SIG-M5 treated with dmso at 0.1 percent for 504 hours (cell line): ENCODE results near the gene FXYD2.

Source experiments
- DNase-seq: peaks from one replicate; lab custom pipeline; 2025; ENCODE audit not compliant: unreplicated experiment; lab: John Stamatoyannopoulos, UW

FXYD2 gene

GRCh38 chr11:117805045-117805444 is 19.5 kb downstream of the FXYD2 start:
- DNase-seq = peak; percentile 23

GRCh38 chr11:117803896-117804295 is 20.6 kb downstream of the FXYD2 start:
- DNase-seq = no peak

GRCh38 chr11:117799634-117800033 is 24.9 kb downstream of the FXYD2 start:
- no peak for DNase-seq

- DNase-seq = no peak
Observed at GRCh38 chr11:117796872-117797529, 27.5 kb downstream of the FXYD2 start, which contains the start of gene DSCAML1. Gene DSCAML1, minus strand, starts transcription at chr11:117797216. Its CDS starts 137 bp downstream, at chr11:117797079.

- DNase-seq = no peak
Observed at GRCh38 chr11:117796456-117796871, 28.1 kb downstream of the FXYD2 start.

GRCh38 chr11:117795638-117796455 is 28.7 kb downstream of the FXYD2 start:
- DNase-seq = no peak

GRCh38 chr11:117794772-117795629 is 29.5 kb downstream of the FXYD2 start:
- no peak for DNase-seq

GRCh38 chr11:117794135-117794534 is 30.4 kb downstream of the FXYD2 start:
- no peak for DNase-seq

- no peak for DNase-seq
Observed at GRCh38 chr11:117793583-117793982, 31.0 kb downstream of the FXYD2 start.

GRCh38 chr11:117792992-117793391 is 31.6 kb downstream of the FXYD2 start:
- DNase-seq = no peak

- no peak for DNase-seq
Observed at GRCh38 chr11:117792241-117792640, 32.3 kb downstream of the FXYD2 start.

- no peak for DNase-seq
Observed at GRCh38 chr11:117790279-117790678, 34.3 kb downstream of the FXYD2 start.

- no peak for DNase-seq
Observed at GRCh38 chr11:117789241-117789640, 35.3 kb downstream of the FXYD2 start.

- no peak for DNase-seq
Observed at GRCh38 chr11:117786135-117786870, 38.2 kb downstream of the FXYD2 start.

GRCh38 chr11:117782101-117782500 is 42.4 kb downstream of the FXYD2 start:
- DNase-seq = no peak

- DNase-seq = no peak
Observed at GRCh38 chr11:117781627-117782026, 42.9 kb downstream of the FXYD2 start.

- no peak for DNase-seq
Observed at GRCh38 chr11:117780456-117780855, 44.1 kb downstream of the FXYD2 start.

- DNase-seq = no peak
Observed at GRCh38 chr11:117774553-117774952, 50.0 kb downstream of the FXYD2 start.

GRCh38 chr11:117772360-117772759 is 52.2 kb downstream of the FXYD2 start:
- DNase-seq = no peak

- DNase-seq = no peak
Observed at GRCh38 chr11:117771841-117772240, 52.7 kb downstream of the FXYD2 start.

GRCh38 chr11:117771197-117771596 is 53.3 kb downstream of the FXYD2 start:
- DNase-seq = no peak
